ENCODE measurements around the gene NCF4. TPM values are rescaled to one million over a fixed set of nuclear protein-coding genes. Genes with fewer than 3 reads are reported as not detected.

The NCF4 gene
- total RNA-seq (2012; rRNA removed) (not detected in 2 replicates), polyA plus RNA-seq (2012; rRNA removed) (not detected in 2 replicates), Bru-seq, nascent RNA (not detected), BruChase-seq, experiment 1, labeled RNA remaining after a 6-hour chase (percentile 5 among the genes with signal in this experiment), BruChase-seq, experiment 2, labeled RNA remaining after a 2-hour chase (not detected)
- not detected in 2 replicates for polyA plus RNA-seq (2012; cell fraction: cytosol; rRNA removed)
- polyA plus RNA-seq (2012; cell fraction: nucleus; rRNA removed; ENCODE audit: low replicate concordance): not detected in 2 replicates
- long read RNA-seq: 0 reads

- ChIA-PET POLR2A (ENCODE audit: unreplicated experiment) (no interaction called here), CTCF (no interaction called here)
- no peak within 1 kb of the TSS for H4K91ac ChIP-seq (ENCODE audit: insufficient read depth, low read depth, low read length)
- H3K27ac ChIP-seq (ENCODE audit: insufficient read depth, low read length): no peak within 1 kb of the TSS
- H3K27me3 ChIP-seq (ENCODE audit: control insufficient read depth, insufficient read depth, low read length): peaks cover 26% of the 10 kb centered on the region
- no peaks in the 10 kb centered on the region for H3K9me3 ChIP-seq (ENCODE audit: control insufficient read depth, insufficient read depth, low read length)
- dilution Hi-C loops (cut with HindIII; ENCODE audit: low sequenced_read_pairs, unreplicated experiment): no loop called here
- H3K36me3 ChIP-seq (ENCODE audit: control insufficient read depth, insufficient read depth, low read length): no peaks in the 10 kb centered on the region
- no peak within 1 kb of the TSS for H3K18ac ChIP-seq (ENCODE audit: low read depth, low read length)
- no peak within 1 kb of the TSS for H3K9ac ChIP-seq (ENCODE audit: low read depth, low read length)
- in situ Hi-C loops (cut with MboI; ENCODE audit: low sequenced_read_pairs): no loop called here
- H3K4me3 ChIP-seq (ENCODE audit: insufficient read depth, low read depth, low read length): no peak within 1 kb of the TSS
- no peaks in the 10 kb centered on the region for H3K4me1 ChIP-seq (ENCODE audit: control insufficient read depth, insufficient read depth, low read length)
- no peak within 1 kb of the TSS for H2BK5ac ChIP-seq (ENCODE audit: low read depth, low read length, poor library complexity, severe bottlenecking)
- intact Hi-C loops (cut with micrococcal nuclease): no loop called here
- DNase-seq (no peak), ATAC-seq (ENCODE audit: low read depth) (no peak)
- H3K23ac ChIP-seq (ENCODE audit: low read depth, low read length): no peak within 1 kb of the TSS
- no peak within 1 kb of the TSS for H4K5ac ChIP-seq (ENCODE audit: low read depth, low read length)
- H3K14ac ChIP-seq (replicated peaks; ENCODE audit: low read depth, low read length): no peak within 1 kb of the TSS
- no peak within 1 kb of the TSS for H2AK5ac ChIP-seq (ENCODE audit: low read depth, low read length)
- H2BK15ac ChIP-seq (ENCODE audit: low read depth, low read length): no peak within 1 kb of the TSS
- H4K20me1 ChIP-seq (ENCODE audit: insufficient read depth, low read length): no peaks in the 10 kb centered on the region; the same call in 1 of the 2 replicates
- no peak within 1 kb of the TSS for H3K4me2 ChIP-seq (ENCODE audit: low read depth, low read length)
- 84% methylated on average over 5 of the region's 17 CpGs; no CpG with 5 or more reads in 1 of the 2 experiments for WGBS, 2 experiments (ENCODE audit: extremely low coverage in 2 of 2, insufficient read length in 1 of 2)
- no peak within 1 kb of the TSS for H3K4ac ChIP-seq (ENCODE audit: low read depth, low read length)
- H2BK20ac ChIP-seq (ENCODE audit: low read depth, low read length): no peak within 1 kb of the TSS
- no peaks in the 10 kb centered on the region for H3K9me1 ChIP-seq (ENCODE audit: insufficient read depth, low read length)
- no peak within 1 kb of the TSS for H3K56ac ChIP-seq (ENCODE audit: extremely low read depth, insufficient read depth, low read length)
- no peaks in the 10 kb centered on the region for H3K79me1 ChIP-seq (ENCODE audit: low read depth in 1 of 2, low read length in 2 of 2)
- H2AFZ ChIP-seq (replicated peaks; ENCODE audit: low read length, poor library complexity): no peak within 1 kb of the TSS
- H4K8ac ChIP-seq (ENCODE audit: low read depth in 2 of 2, low read length in 2 of 2): no peak within 1 kb of the TSS
- BruUV-seq (replicated peaks): no TSS peak
- TF ChIP-seq CHD1 (IDR thresholded peaks at IDR 0.05; ENCODE audit: low read depth, low read length) (no peak), RAD21 (IDR thresholded peaks at IDR 0.05; ENCODE audit: low read length) (no peak), CEBPB (IDR thresholded peaks at IDR 0.05; ENCODE audit: low read depth, low read length) (no peak), RCOR1 (IDR thresholded peaks at IDR 0.05; ENCODE audit: insufficient replicate concordance, low read length) (no peak), MXI1 (IDR thresholded peaks at IDR 0.05; ENCODE audit: borderline replicate concordance, low read depth, low read length) (no peak)
- H2AK9ac ChIP-seq (replicated peaks; ENCODE audit: low read depth, low read length, poor library complexity): no peak within 1 kb of the TSS
- H2BK120ac ChIP-seq (ENCODE audit: low read depth, low read length): no peak within 1 kb of the TSS
Measured at GRCh38 chr22:36860821-36861659, at the start of gene NCF4. TSS of gene NCF4 (plus strand) at chr22:36861006. CDS start at chr22:36861172, 166 bp downstream.

All from IMR-90 (cell line).